ENCODE data around the gene GRPEL1.

- TF ChIP-seq CTCF (IDR thresholded peaks at IDR 0.05; ENCODE audit: poor library complexity) (no peak), EZH2phosphoT487 (IDR thresholded peaks at IDR 0.05; ENCODE audit: low read depth, severe bottlenecking, unreplicated experiment) (no peak)
These were observed 30.4 kb downstream of the GRPEL1 start for GRCh38 chr4:7037425-7037824.

Measured in hepatocyte (in vitro differentiated cells).